Spleen (tissue), 7 donors: ENCODE results near the gene DEPDC1.

Experiments used
- POLR2A ChIP-seq, 3 donors: fragments of 450-650 bp; IDR thresholded peaks; one replicate each; pipeline ENCODE4 v1.5.1; 2017; ENCODE audit warnings: antibody characterized with exemption in 3 of 3, mild to moderate bottlenecking in 1 of 3
- TF ChIP-seq, protein P1 (sequence below), 11 experiments: fragments of 200-600 bp in 7 of 11; fragments of 450-650 bp in 4 of 11; sonication (generic) in 4 of 11; IDR thresholded peaks in 8 of 11; conservative IDR thresholded peaks in 3 of 11; 1 replicate in 7 of 11; 2 replicates in 4 of 11; pipeline versions ENCODE4 v1.4.0 to v1.8.0; 2016 to 2021; ENCODE audit warnings: antibody characterized with exemption in 11 of 11, inconsistent platforms in 4 of 11, mild to moderate bottlenecking in 1 of 11
- donor health status: DM: no; HTN: no; CAD: no; lungs with moderate emphysema.
- donor health status: DM: no; HTN: no; CAD: no.
- donor health status: DM: no; HTN: no; CAD: no.

DNA sequence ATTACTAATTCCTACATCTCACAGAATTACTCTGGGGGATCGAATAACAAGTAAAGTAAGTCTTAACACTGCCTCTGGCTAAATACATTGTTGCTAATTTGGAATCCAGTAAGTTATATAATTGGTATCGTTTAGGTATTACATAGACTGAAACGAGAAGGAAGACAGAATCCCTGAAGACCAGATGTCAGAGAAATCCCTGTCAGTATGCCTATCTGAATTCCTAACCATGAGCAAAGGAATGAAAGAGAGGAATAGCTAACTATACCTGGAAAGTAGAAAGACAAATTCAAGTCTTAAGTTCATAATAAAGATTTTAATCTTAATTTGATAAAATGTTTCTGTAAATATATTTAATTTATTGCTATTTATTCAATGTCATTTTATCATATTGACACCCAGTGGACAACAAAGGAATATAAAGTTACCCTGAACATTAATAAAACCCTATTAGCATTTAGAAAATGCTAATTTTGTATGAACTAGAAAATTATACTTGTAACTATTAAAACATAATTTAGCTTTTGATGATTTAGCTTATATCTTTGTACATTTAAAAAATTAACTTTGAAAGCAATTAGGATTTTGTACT is 11.4 kb downstream of the DEPDC1 start:
- TF ChIP-seq, protein P1, sequence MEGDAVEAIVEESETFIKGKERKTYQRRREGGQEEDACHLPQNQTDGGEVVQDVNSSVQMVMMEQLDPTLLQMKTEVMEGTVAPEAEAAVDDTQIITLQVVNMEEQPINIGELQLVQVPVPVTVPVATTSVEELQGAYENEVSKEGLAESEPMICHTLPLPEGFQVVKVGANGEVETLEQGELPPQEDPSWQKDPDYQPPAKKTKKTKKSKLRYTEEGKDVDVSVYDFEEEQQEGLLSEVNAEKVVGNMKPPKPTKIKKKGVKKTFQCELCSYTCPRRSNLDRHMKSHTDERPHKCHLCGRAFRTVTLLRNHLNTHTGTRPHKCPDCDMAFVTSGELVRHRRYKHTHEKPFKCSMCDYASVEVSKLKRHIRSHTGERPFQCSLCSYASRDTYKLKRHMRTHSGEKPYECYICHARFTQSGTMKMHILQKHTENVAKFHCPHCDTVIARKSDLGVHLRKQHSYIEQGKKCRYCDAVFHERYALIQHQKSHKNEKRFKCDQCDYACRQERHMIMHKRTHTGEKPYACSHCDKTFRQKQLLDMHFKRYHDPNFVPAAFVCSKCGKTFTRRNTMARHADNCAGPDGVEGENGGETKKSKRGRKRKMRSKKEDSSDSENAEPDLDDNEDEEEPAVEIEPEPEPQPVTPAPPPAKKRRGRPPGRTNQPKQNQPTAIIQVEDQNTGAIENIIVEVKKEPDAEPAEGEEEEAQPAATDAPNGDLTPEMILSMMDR (IDR thresholded peaks at IDR 0.05 in 8 of 11, conservative IDR thresholded peaks at IDR 0.05 in 3 of 11), result no peak
- no peak for TF ChIP-seq POLR2A (IDR thresholded peaks at IDR 0.05)
